Fibroblast of villous mesenchyme (primary cell): Measurements from ENCODE around the gene ARHGAP27. TPM values are rescaled to one million over a fixed set of nuclear protein-coding genes. Genes with fewer than 3 reads are reported as not detected.
A peak's percentile ranks its signal among the peaks of the same experiment; 100 is the strongest.
"Not testable (repeated sequence)": the region's sequence is repeated elsewhere in the genome, so short reads cannot be mapped to it uniquely, and the experiment has no call there.

ENCODE experiments used
- DNase-seq: peaks from one replicate; pipeline ENCODE4 v3.0.0-alpha.2; 2010; ENCODE audit warnings: low read depth
- H3K4me3 ChIP-seq: 2 replicates; pipeline ENCODE4 v1.5.1; 2011; ENCODE audit warnings: low read depth, mild to moderate bottlenecking, low read length
- CTCF ChIP-seq: IDR thresholded peaks from 2 replicates; pipeline ENCODE4 v1.5.1; 2012; ENCODE audit warnings: low read depth, mild to moderate bottlenecking, low read length; ENCODE audit not compliant: insufficient read depth
- total RNA-seq: library from RNA; depleted of rRNA; stranded (reverse); fragments of >200 nt; gene quantifications from 2 replicates; pipeline ENCODE4 v1.2.3, GENCODE V29; 2012

The ARHGAP27 gene
- total RNA-seq, 1 donor: 1.7 TPM

GRCh38 chr17:45451131-45451530 is 18.5 kb upstream of the ARHGAP27 start:
- H3K4me3 ChIP-seq: no peak overlapping the region
- no peak for TF ChIP-seq CTCF
- DNase-seq: no peak

- DNase-seq, H3K4me3 ChIP-seq: not testable (repeated sequence)
Measured at GRCh38 chr17:45449708-45450329, 17.1 kb upstream of the ARHGAP27 start.

GRCh38 chr17:45449260-45449659 is 16.6 kb upstream of the ARHGAP27 start:
- not testable (repeated sequence) for DNase-seq, H3K4me3 ChIP-seq

- not testable (repeated sequence) for H3K4me3 ChIP-seq, DNase-seq
Measured at GRCh38 chr17:45448483-45448882, 15.8 kb upstream of the ARHGAP27 start.

GRCh38 chr17:45448066-45448465 is 15.4 kb upstream of the ARHGAP27 start:
- H3K4me3 ChIP-seq, DNase-seq: not testable (repeated sequence)

- not testable (repeated sequence) for H3K4me3 ChIP-seq, DNase-seq
Measured at GRCh38 chr17:45447650-45448049, 15.0 kb upstream of the ARHGAP27 start.

- not testable (repeated sequence) for DNase-seq, H3K4me3 ChIP-seq
Measured at GRCh38 chr17:45446872-45447625, 14.4 kb upstream of the ARHGAP27 start.

GRCh38 chr17:45445901-45446743 is 13.5 kb upstream of the ARHGAP27 start:
- DNase-seq: peak; percentile 64
- H3K4me3 ChIP-seq: not testable (repeated sequence)

GRCh38 chr17:45444856-45445820 is 12.5 kb upstream of the ARHGAP27 start:
- H3K4me3 ChIP-seq, DNase-seq: not testable (repeated sequence)

- not testable (repeated sequence) for DNase-seq, H3K4me3 ChIP-seq
Measured at GRCh38 chr17:45444301-45444700, 11.6 kb upstream of the ARHGAP27 start.

- not testable (repeated sequence) for DNase-seq, H3K4me3 ChIP-seq
Measured at GRCh38 chr17:45443371-45444260, 10.9 kb upstream of the ARHGAP27 start.
